GM18508 (cell line): ENCODE measurements around the gene AKAP11.
A peak's percentile ranks its signal among the peaks of the same experiment; 100 is the strongest.
"Not testable (repeated sequence)": the region's sequence is repeated elsewhere in the genome, so short reads cannot be mapped to it uniquely, and the experiment has no call there.

Experiments
- ATAC-seq: cut with Tn5 transposase; IDR thresholded peaks from one replicate; pipeline ENCODE4 v1.9.1; 2021; ENCODE audit warnings: moderate number of reproducible peaks; ENCODE audit not compliant: insufficient read depth, unreplicated experiment

The AKAP11 gene

DNA sequence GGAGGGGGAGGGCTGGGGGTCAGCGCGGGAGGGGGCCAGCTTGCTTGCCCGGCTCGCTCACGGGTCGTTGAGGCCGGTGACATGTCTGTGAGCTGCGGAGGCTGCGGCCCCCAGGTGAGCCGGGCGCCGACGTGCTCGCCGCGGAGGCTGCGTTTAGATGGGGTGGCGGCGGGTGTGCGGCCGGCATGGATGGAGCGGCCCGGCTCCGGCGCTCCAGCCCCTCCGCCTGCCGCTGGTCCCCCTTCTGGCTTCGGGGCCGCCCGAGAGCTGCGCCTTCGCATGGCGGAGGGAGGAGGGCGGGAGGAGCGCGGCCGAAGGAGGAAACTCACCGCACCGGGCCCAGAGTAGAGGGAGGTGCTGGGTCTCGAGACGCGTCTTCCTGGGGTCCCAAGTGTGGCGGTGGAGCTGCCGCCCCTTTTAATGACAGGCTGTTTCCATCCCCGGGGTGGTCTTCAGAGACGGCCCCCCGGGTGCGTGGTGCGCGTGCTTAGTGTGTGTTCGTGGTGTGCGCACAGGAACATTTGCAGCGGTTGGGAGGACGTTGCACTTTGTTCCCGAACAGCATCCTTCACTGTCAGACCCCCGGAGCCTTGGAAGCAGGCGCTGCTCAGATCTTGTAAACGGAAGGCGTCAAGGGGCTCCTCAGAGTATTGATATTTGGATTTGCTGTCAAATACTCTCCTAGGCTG is at the start of gene AKAP11:
TSS of gene AKAP11 (plus strand) at position 38 of the 689 bp plus-strand sequence. CDS start 14,197 bp downstream, outside the sequence.
- ATAC-seq = peak; percentile 18

- no peak for ATAC-seq
Observed at GRCh38 chr13:42223681-42224080, 48.3 kb upstream of the AKAP11 start.

DNA sequence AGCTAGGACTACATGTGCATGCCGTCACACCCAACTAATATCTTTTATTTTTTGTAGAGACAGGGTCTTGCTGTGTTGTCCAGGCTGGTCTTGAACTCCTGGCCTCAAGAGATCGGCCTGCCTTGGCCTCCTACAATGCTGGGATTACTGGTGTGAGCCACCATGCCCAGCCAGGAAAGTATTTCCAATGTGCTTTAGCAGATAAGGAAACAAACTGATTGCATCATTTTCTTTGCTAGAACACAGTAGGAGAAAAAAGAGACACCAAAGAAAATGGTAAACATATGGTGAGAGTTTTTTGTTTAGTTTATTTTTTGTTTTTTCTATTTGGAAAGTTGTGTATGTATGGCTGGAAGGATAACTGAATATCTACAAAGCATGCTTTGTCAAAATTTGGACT is 46.9 kb upstream of the AKAP11 start:
- no peak for ATAC-seq

GRCh38 chr13:42226759-42227158 is 45.2 kb upstream of the AKAP11 start:
- ATAC-seq = not testable (repeated sequence)

- ATAC-seq = no peak
Observed at GRCh38 chr13:42228527-42228926, 43.4 kb upstream of the AKAP11 start.

GRCh38 chr13:42229287-42229686 is 42.7 kb upstream of the AKAP11 start:
- ATAC-seq = no peak

- ATAC-seq = no peak
Observed at GRCh38 chr13:42232671-42233070, 39.3 kb upstream of the AKAP11 start.

DNA sequence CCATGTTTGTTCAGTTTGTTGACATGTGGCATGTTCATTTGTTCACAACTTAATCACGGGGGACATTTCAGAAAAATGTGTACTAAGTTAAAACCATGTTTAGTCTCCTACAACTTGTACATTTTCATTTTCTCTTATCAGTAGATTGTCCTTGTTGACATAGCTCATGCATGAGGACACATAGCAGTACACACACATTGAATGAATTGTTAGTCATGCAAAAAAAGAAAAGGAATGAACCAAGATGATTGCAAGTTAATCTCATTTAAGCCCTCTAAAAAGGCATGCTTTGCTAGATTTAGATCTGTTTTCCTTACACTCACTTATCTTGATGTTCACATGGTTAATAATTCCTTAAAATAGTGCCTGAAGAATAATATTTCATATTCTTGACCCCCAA is 38.2 kb upstream of the AKAP11 start:
- no peak for ATAC-seq

DNA sequence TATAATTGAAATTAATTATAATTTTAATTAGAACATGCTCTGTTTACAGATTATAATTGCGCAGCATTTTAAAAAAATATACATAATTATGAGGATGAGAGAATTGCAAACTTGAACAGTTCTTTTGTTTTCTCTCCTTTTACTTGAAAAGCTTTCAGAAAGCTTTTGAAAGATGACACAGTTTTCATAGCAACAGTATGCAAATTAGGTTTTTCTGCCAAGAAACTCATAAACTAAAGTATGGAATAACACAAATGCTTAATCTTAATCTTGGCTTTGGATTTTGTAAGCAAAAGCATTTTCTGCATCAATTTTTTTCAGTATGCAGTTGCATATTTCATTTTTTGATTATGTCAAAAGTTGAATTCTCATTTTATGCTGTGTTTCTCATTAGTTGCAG is 32.8 kb upstream of the AKAP11 start:
- no peak for ATAC-seq

GRCh38 chr13:42239644-42240043 is 32.3 kb upstream of the AKAP11 start:
- no peak for ATAC-seq

- no peak for ATAC-seq
Observed at GRCh38 chr13:42246541-42246940, 25.4 kb upstream of the AKAP11 start.

DNA sequence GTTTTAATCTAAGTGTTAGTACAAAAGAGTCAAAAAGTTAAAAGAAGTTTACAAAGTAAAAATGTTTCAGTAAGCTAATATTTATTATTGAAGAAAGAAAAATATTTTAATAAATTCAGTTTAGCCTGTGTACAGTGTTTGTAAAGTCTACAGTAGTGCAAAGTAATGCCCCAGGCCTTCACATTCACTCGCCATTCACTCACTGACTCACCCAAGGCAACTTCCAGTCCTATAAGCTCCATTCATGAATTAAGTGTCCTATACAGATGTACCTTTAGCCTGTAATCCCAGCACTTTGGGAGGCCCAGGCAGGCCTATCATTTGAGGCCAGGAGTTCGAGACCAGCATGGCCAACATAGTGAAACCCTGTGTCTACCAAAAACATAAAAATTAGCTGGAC is 24.1 kb upstream of the AKAP11 start:
- ATAC-seq = no peak

- no peak for ATAC-seq
Observed at GRCh38 chr13:42255886-42256285, 16.1 kb upstream of the AKAP11 start.

DNA sequence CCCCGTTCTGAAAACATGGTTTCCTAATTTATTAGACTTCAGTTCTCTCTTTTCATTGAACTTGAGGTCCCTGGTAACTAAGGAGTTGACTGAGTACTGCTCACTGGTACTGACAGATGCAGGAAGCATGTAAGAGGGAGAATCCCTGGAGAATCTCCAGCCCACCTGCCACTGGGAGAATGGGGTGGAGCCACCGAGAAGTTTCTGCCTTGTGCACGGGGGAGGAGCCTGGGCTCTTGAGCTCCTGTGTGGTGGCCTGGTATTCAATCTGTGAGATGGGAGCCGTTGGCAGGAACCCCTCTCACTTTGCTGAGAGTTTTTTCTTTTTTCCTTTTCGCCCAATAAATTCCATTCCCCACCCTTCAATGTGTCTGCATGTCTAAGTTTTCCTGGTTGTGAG is 13.2 kb upstream of the AKAP11 start:
- no peak for ATAC-seq

GRCh38 chr13:42259515-42259914 is 12.4 kb upstream of the AKAP11 start:
- no peak for ATAC-seq

DNA sequence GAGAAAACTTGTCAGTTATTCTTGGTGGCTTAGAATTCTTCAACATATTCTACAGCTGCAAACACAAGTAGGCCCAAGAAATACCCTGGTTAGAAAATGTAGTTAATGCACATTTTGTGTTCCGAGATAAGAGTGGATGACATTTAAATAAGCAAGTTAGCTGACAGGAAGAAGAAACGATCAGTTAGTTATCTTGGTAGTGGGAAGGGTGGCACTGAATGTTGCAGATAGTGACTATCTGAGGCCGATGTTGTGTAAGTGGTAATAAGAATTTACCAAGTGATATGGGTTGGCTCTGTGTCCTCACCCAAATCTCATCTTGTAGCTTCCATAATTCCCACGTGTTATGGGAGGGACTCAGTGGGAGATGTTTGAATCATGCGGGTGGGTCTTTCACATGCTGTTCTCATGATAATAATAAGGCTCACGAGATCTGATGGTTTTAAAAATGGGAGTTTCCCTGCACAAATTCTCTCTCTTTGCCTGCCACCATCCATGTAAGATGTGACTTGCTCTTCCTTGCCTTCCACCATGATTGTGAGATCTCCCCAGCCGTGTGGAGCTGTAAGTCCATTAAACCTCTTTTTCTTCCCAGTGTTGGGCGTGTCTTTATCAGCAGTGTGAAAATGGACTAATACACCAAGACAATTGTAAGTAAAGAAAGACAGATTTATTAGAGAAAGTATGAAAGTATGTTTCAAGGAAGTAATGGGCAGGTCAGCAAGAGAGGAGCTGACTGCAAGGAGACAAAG is 10.9 kb upstream of the AKAP11 start:
- ATAC-seq = no peak

DNA sequence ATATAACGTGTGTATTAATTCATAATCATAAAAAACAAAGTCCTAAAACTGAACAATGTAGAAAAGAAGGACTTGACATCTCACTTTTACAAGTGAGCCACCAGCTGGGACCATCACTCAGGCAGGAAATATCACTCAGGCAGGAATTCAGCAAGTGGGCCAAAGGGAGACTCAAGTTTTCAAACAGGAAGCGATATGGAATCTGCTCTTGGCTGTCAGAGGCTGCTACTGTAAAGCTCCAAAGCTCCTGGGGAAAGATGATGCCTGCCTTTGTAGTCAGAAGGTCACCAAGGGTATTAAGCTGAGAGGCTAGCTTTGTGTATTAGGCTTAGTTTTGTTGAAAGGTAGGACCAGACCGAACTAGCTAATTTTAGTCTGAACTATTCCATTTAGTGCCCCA is 5.5 kb upstream of the AKAP11 start:
- ATAC-seq = no peak

- no peak for ATAC-seq
Observed at GRCh38 chr13:42270160-42270856, 1.6 kb upstream of the AKAP11 start.

GRCh38 chr13:42270857-42271215 is 1.1 kb upstream of the AKAP11 start:
- ATAC-seq = no peak

DNA sequence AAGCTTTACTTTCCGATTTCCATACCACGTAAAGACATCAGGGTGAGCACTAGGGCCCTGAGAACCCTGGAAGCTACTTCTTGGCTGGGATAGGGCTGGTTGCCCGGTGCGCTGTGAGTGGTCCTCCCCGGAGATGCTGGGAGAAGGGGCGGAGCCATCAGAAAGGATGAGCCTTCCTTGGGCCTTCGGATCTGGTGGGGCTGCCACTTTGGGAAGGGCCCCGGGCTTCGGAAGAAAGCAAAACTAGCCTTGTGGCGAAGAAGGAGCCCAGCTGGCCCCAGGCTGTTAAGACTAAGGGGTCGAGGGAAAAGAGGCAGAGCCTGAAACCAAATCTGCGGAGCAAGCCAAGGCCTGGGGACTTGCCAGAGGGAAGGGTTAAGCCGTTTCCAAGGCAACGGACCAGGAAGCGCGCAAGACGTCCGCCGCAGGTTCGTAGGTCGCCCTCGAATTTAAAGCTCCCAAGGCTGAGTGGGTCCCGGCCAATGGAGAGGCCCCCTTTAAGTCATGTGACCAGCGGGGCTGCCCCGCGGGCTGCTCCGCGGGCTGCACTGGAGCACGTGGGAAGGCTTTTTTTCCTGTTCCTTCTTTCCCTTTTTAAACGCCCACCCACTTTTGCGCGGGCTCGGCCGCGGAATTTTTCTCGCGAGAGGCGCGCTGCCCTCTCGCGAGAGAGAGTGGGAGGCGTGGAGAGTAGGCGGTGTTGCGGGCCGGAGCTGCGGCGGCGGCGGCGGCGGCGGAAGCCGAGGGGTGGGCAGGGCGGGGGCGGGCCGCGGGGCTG is 426 bp upstream of the AKAP11 start:
- peak; percentile 60 for ATAC-seq

GRCh38 chr13:42272804-42273175 is 838 bp downstream of the AKAP11 start:
- ATAC-seq = no peak
